ENCODE measurements around the gene PRPSAP1.

The PRPSAP1 gene

DNA sequence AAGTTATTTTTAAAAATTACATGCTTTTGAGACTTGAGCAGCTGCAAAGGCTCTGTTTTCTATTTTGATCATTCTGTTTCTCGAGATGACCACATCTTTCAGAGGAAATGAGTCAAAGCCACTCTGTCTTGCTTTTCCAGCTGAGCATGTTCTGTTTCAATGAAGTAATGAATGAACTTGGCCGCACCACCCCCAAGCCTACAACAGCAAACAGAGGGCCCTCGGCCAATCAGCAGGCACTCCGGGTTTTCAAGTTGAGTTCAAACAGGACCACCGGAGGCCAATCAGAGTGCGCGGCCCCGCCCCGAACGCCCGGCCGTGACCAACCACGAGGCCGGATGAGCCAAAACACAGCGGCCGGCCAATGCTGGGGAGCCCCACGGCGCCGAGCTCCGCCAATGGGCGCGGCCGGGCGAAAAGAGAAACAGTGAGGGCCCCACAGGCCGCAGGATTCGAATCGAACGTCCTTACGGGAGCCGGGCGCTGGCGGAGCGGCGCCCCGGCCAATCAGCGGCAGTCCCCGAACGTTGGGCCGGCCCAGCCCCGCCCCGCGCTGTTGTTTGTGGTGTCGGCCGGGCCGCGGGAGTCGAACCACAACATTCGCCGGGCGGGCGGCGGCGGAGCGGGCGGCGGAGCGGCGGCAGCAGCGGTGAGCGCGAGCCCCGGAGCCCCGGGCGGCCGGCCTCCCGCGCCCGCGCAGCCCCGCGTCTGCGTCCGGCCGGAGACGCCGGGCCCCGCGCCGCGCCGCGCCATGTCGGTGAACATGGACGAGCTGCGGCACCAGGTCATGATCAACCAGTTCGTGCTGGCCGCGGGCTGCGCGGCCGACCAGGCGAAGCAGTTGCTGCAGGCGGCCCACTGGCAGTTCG is 88.7 kb downstream of the PRPSAP1 start, which contains the start of gene UBALD2:
TSS of gene UBALD2 (plus strand) at position 594 of the 869 bp plus-strand sequence. CDS start at position 752, 158 bp downstream.
- DNase-seq = peak; percentile 100

DNA sequence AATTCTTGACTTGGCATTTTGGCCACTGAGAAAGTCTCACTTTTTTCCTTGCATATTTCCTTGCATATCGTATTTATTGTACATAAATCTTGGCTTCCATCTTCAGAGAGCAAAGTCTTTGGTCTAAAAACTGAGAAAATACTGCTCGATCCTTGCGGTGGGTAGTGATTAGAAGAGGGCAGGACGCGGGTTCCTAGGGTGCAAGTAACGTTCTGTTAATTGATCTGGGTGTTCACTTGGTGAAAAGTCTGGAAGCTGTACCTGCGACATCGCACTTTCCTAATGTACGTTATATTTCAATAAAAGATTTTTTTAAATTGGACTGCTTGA is 89.3 kb downstream of the PRPSAP1 start:
- no peak for DNase-seq

DNA sequence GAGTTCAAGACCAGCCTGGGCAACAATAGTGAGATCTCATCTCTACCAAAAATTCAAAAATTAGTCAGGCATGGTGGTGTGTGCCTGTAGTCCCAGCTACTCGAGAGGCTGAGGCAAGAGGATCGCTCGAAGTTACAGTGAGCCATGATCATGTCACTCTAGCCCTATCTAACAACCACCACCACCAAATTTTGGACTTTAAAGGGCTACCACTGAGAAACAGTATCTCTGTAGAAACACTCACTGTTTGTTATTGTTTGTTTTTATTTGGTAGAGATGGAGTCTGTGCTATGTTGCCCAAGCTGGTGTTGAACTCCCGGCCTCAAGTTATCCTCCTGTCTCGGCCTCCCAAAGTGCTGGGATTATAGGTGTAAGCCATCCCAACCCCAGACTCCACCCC is 89.8 kb downstream of the PRPSAP1 start:
- peak; percentile 43 for DNase-seq

DNA sequence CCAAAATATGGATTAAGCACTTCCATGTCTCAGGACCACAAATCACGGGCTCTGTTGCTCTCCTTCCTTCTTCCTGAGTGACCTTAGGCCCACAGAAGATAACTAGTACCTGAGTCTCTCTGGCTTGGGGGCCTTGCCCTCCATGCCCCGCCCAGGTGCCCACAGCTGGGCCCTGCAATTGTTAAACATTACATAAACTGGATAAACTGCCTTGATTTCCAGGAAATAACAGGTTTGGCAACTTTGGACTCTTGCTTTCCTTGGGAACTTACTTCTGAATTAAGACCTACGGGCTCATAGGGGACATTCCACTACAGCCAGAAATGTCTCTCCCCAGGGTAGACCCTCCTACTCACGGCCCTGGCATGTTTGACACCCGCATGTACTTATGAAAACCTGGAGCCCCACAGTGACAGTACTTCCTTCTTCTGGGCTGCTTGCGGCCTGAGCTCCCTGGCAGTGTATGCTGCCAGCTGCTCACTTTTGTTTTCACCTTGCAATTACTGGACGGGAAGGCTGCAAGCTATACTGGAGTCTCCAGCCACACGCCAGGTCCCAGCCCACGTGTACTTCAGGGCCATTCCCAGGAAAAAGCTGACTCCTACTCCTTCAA is 90.9 kb downstream of the PRPSAP1 start:
- DNase-seq = peak; percentile 94

DNA sequence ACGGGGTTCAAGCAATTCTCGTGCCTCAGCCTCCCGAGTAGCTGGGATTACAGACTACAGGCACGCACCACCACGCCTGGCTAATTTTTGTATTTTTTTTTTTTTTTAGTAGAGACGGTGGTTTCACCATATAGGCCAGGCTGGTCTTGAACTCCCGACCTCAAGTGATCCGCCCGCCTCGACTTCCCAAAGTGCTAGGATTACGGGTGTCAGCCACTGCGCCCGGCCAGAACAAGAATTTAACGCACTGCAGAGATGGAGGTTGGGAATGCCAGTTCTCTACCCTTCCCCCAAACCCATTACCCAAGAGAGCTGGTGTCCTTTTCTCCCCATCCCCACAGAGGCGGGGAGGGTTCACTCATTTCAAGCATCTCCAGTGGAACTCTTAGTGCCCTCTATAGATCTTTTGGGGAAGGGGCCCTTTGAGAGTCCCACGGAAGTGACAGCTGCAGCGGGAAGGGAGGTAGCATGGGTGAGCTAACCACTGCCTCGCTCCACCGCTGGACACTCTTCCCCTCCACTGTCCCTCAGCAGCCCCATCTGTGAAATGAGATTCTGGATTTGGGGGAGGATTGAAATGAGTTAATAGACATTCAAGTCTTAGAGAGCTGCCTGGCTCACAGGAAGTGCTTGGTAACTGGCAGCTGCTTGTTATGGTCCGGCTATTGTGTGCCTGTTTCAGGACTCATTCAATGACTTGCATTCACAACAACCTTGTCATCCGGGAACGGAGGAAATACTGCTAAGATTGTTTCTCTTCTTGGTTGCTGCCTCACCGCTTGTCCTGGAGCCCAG is 92.1 kb downstream of the PRPSAP1 start:
- peak; percentile 87 for DNase-seq

DNA sequence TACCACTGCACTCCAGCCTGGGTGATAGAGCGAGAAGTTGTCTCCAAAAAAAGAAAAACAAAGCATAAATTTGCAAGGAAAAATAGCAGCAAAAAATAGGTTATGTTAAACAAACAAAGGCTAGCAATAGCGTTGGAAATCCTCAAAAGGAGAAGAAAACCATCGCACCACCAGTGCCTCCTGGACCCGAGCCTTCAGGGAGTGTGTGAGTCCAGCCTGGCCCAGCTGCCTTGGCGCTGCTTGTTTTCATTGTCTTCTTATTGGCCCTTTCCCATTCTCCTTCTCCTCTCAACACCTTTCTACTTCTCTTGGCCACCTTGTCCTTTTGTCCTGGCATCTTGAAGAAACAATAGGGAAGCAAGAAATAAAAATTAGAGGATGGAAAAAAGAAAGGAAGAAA is 93.0 kb downstream of the PRPSAP1 start:
- DNase-seq = no peak

GRCh38 chr17:76260220-76260619 is 93.5 kb downstream of the PRPSAP1 start:
- DNase-seq = no peak
